HFF-Myc (cell line): ENCODE data around the gene MEGF11.

Experiments
- DNase-seq: peaks from one replicate; pipeline ENCODE4 v3.0.0-alpha.2; 2011; ENCODE audit warnings: low read depth; ENCODE audit errors: extremely low read depth
- H3K4me3 ChIP-seq: replicated peaks from 2 replicates; pipeline ENCODE4 v1.5.1; 2011; ENCODE audit warnings: low read depth, mild to moderate bottlenecking, control low read depth, low read length
- CTCF ChIP-seq: IDR thresholded peaks from 2 replicates; pipeline ENCODE4 v1.5.1; 2012; ENCODE audit warnings: mild to moderate bottlenecking, low read depth, low read length, control low read depth; ENCODE audit errors: missing control alignments

The MEGF11 gene

GRCh38 chr15:66071921-66072295, 181.6 kb downstream of the MEGF11 start:
- no peak overlapping the region for H3K4me3 ChIP-seq
- no peak for DNase-seq
- no peak for TF ChIP-seq CTCF

- no peak overlapping the region for H3K4me3 ChIP-seq
- no peak for DNase-seq
- no peak for TF ChIP-seq CTCF
Observed at GRCh38 chr15:66071160-66071920, 182.2 kb downstream of the MEGF11 start.

DNA sequence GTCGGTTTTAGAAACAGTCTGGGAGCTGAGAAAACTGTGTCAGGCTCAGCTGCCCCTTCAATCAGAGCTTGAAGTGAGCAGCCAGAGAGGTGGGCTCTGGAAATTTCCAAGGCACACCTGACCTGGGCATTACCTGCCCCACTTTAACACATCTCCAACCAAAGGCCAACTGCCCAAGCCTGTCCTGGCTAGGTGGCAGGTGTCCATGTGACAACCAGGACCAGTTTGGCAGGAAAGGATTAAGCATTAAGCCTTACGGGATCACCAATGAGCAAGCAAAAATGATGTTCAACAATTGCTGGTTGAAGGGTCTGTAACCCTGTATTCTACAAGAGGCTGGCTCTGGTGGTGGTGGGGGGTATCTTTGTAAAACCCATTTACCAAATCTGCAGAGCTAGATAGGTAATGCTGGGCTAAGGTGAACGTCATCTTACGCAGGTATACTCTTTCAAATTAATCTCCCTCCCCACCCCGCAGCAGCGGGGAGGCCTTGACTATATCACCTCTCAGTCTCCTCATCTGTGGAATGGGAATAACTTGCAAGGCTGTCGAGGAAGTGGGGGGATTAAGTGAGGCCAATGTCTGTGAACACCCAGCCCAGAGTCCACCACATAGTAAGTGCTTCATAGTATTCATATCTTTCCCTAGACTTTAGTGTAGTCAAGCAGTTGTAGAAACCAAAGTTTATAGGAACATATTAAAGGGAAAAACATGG, 183.2 kb downstream of the MEGF11 start:
- no peak for TF ChIP-seq CTCF
- DNase-seq = no peak
- H3K4me3 ChIP-seq = no peak overlapping the region

- DNase-seq = no peak
- no peak for TF ChIP-seq CTCF
- no peak overlapping the region for H3K4me3 ChIP-seq
Observed at GRCh38 chr15:66069751-66070150, 183.8 kb downstream of the MEGF11 start.

GRCh38 chr15:66068801-66069200, 184.7 kb downstream of the MEGF11 start:
- no peak for TF ChIP-seq CTCF
- H3K4me3 ChIP-seq = no peak overlapping the region
- no peak for DNase-seq

- DNase-seq = no peak
- H3K4me3 ChIP-seq = no peak overlapping the region
- TF ChIP-seq CTCF = no peak
Observed at GRCh38 chr15:66067687-66068086, 185.9 kb downstream of the MEGF11 start.
